Transverse colon (tissue), 4 donors: ENCODE measurements around the gene KCNJ1. TPM values are rescaled to one million over a fixed set of nuclear protein-coding genes. Genes with fewer than 3 reads are reported as not detected.

ENCODE experiments used
- DNase-seq: peaks from one replicate; pipeline ENCODE4 v3.0.0-alpha.2; 2019
- H3K27ac ChIP-seq, 4 donors: fragments of 200-600 bp; sonication (generic); 2 replicates each; pipeline ENCODE4 v1.5.1; 2016 to 2018; ENCODE audit warnings: inconsistent platforms in 4 of 4
- H3K27me3 ChIP-seq: fragments of 200-600 bp; sonication (generic); 2 replicates; pipeline ENCODE4 v1.5.1; 2017; ENCODE audit warnings: inconsistent platforms
- H3K36me3 ChIP-seq, 4 donors: fragments of 200-600 bp; sonication (generic); 2 replicates each; pipeline ENCODE4 v1.5.1; 2017 to 2019; ENCODE audit warnings: inconsistent platforms in 4 of 4
- H3K4me1 ChIP-seq, 4 donors: fragments of 200-600 bp; sonication (generic); 2 replicates each; pipeline ENCODE4 v1.5.1; 2017 to 2020; ENCODE audit warnings: inconsistent platforms in 4 of 4
- H3K4me3 ChIP-seq, 4 donors: fragments of 200-600 bp; sonication (generic); 1 replicate in 1 of 4; 2 replicates in 3 of 4; pipeline versions ENCODE4 v1.5.1 to v1.6.1; 2017 to 2019; ENCODE audit warnings: inconsistent platforms in 4 of 4
- H3K9me3 ChIP-seq, 2 donors: fragments of 200-600 bp; sonication (generic); 2 replicates each; pipeline ENCODE4 v1.5.1; 2017 to 2019; ENCODE audit warnings: inconsistent platforms in 2 of 2
- EP300 ChIP-seq: sonication (generic); formaldehyde crosslinking; IDR thresholded peaks from one replicate; pipeline ENCODE4 v1.6.1; 2017; ENCODE audit warnings: antibody characterized with exemption, low read depth
- POLR2A ChIP-seq: fragments of 450-650 bp; IDR thresholded peaks from one replicate; pipeline ENCODE4 v1.6.1; 2016; ENCODE audit warnings: antibody characterized with exemption, mild to moderate bottlenecking, moderate library complexity
- POLR2AphosphoS5 ChIP-seq, 3 donors: sonication (generic); formaldehyde crosslinking; IDR thresholded peaks; one replicate each; pipeline ENCODE4 v1.6.1; 2016; ENCODE audit warnings: antibody characterized with exemption in 3 of 3
- WGBS, 2 donors: methylation state at CpG; one replicate each; pipeline ENCODE4 v1.1.5; 2018; ENCODE audit warnings: low coverage in 1 of 2; 5-methylcytosine and 5-hydroxymethylcytosine counted together
- in situ Hi-C, 4 donors: fragments of 200-750 bp; cut with MboI; loops; one replicate each; pipeline versions ENCODE4 v1.15.0 to v1.15.1; 2017; ENCODE audit warnings: low sequenced_read_pairs in 3 of 4, low pct_ligation_motif_present in 1 of 4, low pct_unique_long_range_greater_than_20kb in 1 of 4
- intact Hi-C: fragments of 100-400 bp; cut with DNase I; formaldehyde crosslinking; loops from one replicate; pipeline ENCODE4 v1.15.1; 2023; ENCODE audit warnings: low total_unique reads
- total RNA-seq, 4 donors: library from RNA; depleted of rRNA; stranded (reverse); fragments of >200 nt; gene quantifications; one replicate each; pipeline ENCODE4 v1.1.0, GENCODE V29; 2016
- TF ChIP-seq, protein P1 (sequence below), 5 experiments: fragments of 200-600 bp in 3 of 5; fragments of 450-650 bp in 2 of 5; sonication (generic) in 3 of 5; IDR thresholded peaks; 1 replicate in 2 of 5; 2 replicates in 3 of 5; pipeline ENCODE4 v1.5.1; 2016 to 2017; ENCODE audit warnings: antibody characterized with exemption in 5 of 5, inconsistent platforms in 3 of 5, mild to moderate bottlenecking in 2 of 5, moderate library complexity in 1 of 5

The KCNJ1 gene
- total RNA-seq, 4 donors from 2014 or later, result not detected

DNA sequence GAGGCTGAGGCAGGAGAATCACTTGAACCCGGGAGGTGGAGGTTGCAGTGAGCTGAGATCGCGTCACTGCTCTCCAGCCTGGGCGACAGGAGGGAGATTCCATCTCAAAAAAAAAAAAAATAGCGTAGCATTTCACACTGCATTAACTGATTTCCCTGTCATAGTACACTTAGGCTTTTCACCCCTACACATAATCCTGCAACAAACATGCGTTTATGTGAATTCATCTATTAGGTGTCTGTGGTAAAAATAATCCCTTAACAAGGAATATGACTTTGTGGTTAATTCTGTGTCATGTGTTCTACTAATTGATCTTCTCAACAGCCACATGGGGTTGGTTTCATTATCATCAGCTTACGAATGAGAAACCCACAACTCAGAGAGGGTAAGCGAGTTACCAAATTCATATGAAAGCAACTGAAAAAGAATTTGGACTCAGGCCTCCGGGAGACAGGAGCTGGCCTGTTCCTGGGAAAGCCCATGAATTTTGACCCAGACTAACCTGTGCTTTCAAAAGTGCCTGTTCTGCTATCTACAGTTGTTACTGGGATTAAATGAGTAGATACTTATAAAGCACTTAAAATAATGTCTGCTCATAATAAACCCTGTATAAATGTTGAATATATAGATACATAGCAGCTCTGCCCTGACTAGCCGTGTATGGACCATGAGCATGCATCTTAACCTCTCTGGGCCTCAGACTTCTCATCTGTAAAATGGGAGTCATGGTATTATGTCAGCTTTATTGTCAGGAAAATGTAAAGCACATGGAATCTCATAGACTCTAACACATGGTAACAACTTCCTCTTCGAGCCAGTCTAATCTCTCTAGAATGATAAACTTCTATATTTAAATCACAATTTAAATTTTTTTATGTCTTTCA lies 36.6 kb downstream of the KCNJ1 start:
- Histone ChIP-seq H3K4me3 (peak overlapping the region in 1 of 4 donors; percentile 9), H3K9me3 (no peaks in the 10 kb centered on the region), H3K27me3 (no peaks in the 10 kb centered on the region), H3K36me3 (no peaks in the 10 kb centered on the region), H3K27ac (peak overlapping the region in 1 of 4 donors; percentile 7), H3K4me1 (peaks cover 0 to 6% (median 0%) of the 10 kb centered on the region in 4 donors)
- intact Hi-C loops, result loop anchor here (5.0 to 10.0 kb wide), 2 partner anchors 546 to 658 kb away; no protein-coding TSS in a partner anchor
- 70 to 74% methylated on average over 10 to 11 of the region's 11 CpGs for WGBS, 2 donors
- no peak for TF ChIP-seq EP300
- TF ChIP-seq, protein P1, sequence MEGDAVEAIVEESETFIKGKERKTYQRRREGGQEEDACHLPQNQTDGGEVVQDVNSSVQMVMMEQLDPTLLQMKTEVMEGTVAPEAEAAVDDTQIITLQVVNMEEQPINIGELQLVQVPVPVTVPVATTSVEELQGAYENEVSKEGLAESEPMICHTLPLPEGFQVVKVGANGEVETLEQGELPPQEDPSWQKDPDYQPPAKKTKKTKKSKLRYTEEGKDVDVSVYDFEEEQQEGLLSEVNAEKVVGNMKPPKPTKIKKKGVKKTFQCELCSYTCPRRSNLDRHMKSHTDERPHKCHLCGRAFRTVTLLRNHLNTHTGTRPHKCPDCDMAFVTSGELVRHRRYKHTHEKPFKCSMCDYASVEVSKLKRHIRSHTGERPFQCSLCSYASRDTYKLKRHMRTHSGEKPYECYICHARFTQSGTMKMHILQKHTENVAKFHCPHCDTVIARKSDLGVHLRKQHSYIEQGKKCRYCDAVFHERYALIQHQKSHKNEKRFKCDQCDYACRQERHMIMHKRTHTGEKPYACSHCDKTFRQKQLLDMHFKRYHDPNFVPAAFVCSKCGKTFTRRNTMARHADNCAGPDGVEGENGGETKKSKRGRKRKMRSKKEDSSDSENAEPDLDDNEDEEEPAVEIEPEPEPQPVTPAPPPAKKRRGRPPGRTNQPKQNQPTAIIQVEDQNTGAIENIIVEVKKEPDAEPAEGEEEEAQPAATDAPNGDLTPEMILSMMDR (IDR thresholded peaks at IDR 0.05), result no peak
- no peak for DNase-seq
- in situ Hi-C loops, result loop anchor here (5.0 to 25.0 kb wide), 8 partner anchors 193 to 796 kb away; no protein-coding TSS in a partner anchor

DNA sequence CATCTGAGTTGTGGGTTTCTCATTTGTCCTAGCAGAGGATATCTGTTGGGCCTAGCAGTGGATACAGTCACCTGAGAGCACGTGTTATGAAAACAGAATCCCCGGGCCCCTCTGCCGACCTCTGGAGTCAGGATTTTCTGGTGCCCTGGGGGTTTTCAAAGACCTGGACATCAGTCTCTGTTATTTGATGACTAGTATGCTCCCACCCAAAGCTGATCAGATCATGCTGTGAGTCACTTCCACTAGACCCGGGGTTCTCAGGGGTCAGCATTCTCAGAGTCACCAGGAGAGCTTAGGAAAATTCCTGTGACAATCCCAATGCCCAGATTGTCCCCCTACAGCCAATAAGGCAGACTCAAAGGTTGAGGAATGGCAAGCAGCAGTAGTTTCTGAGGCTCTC lies 38.7 kb downstream of the KCNJ1 start:
- H3K27me3 ChIP-seq, result no peaks in the 10 kb centered on the region
- in situ Hi-C loops, result loop anchor here in 3 of 4 donors (25.0 kb wide), 3 partner anchors 191 to 791 kb away; no protein-coding TSS in a partner anchor
- peaks cover 0 to 10% (median 2%) of the 10 kb centered on the region in 4 donors for H3K4me1 ChIP-seq
- WGBS, 2 donors, result 98% methylated on average over 4 of the region's 4 CpGs; no CpG with 5 or more reads in 1 of the 2 donors
- TF ChIP-seq, protein P1 (IDR thresholded peaks at IDR 0.05), result no peak
- no peak for TF ChIP-seq EP300
- TF ChIP-seq POLR2AphosphoS5 (IDR thresholded peaks at IDR 0.05), result no peak
- TF ChIP-seq POLR2A, result no peak
- H3K27ac ChIP-seq, result no peak overlapping the region
- H3K9me3 ChIP-seq, result no peaks in the 10 kb centered on the region
- H3K36me3 ChIP-seq, result no peaks in the 10 kb centered on the region
- no peak for DNase-seq
- H3K4me3 ChIP-seq, result no peak overlapping the region
- intact Hi-C loops, result loop anchor here (10.0 kb wide), 1 partner anchor 194 kb away; no protein-coding TSS in a partner anchor

DNA sequence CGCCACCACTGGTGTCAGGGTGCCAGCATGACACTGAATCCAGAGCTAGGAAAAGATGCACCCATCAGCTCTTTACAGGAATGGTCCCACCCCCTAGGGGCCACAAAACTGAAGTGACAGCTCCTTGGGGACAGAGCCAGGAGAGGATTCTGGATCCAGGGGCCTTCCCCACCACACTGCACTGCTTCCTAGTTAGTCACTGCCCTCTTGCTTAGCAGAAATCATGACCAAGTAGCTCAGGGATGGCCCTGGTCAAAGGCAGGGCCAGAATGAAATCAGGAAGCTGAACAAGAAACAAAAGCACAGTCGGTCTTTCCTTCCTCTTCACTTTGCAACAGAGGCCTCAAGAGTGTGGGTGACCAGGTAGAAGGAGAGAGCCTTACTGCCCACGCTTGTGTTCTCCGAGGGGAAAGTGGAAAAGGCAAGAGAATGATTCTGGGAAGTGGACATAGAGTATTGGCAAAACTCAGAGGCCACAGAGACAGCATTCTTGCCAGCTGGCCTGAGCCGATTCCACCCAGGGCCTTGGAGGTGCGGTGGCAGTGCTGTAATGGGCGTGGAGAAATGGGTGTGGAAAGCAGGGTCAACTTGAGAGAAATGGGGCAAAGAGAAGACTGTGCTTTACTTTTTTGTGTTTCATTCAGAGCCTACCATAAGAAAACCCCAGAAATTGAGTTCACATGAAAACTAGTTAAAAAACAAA lies 39.8 kb downstream of the KCNJ1 start:
- Histone ChIP-seq H3K4me3 (no peak overlapping the region), H3K27me3 (no peaks in the 10 kb centered on the region), H3K27ac (no peak overlapping the region), H3K36me3 (no peaks in the 10 kb centered on the region), H3K4me1 (peaks cover 0 to 10% (median 2%) of the 10 kb centered on the region in 4 donors), H3K9me3 (no peaks in the 10 kb centered on the region)
- in situ Hi-C loops (loop anchor here in 3 of 4 donors (25.0 kb wide), 3 partner anchors 190 to 790 kb away; no protein-coding TSS in a partner anchor), intact Hi-C loops (loop anchor here (10.0 kb wide), 1 partner anchor 193 kb away; no protein-coding TSS in a partner anchor)
- TF ChIP-seq POLR2A, result no peak
- no peak for TF ChIP-seq POLR2AphosphoS5 (IDR thresholded peaks at IDR 0.05)
- TF ChIP-seq, protein P1 (IDR thresholded peaks at IDR 0.05), result no peak
- no peak for TF ChIP-seq EP300
- no peak for DNase-seq
- 64 to 78% methylated on average over 6 to 7 of the region's 7 CpGs for WGBS, 2 donors
